IPS DF 4.7 (cell line): ENCODE results near the gene TP73.
"Not testable (repeated sequence)": the region's sequence is repeated elsewhere in the genome, so short reads cannot be mapped to it uniquely, and the experiment has no call there.

Source experiments
- DNase-seq: peaks from one replicate; pipeline ENCODE4 v3.0.0-alpha.2; 2013; ENCODE audit warnings: low spot score; ENCODE audit errors: extremely low read depth

The TP73 gene

GRCh38 chr1:3741566-3742438, 89.5 kb downstream of the TP73 start:
- DNase-seq: no peak

- no peak for DNase-seq
Observed at GRCh38 chr1:3742439-3743298, 90.4 kb downstream of the TP73 start.

DNA sequence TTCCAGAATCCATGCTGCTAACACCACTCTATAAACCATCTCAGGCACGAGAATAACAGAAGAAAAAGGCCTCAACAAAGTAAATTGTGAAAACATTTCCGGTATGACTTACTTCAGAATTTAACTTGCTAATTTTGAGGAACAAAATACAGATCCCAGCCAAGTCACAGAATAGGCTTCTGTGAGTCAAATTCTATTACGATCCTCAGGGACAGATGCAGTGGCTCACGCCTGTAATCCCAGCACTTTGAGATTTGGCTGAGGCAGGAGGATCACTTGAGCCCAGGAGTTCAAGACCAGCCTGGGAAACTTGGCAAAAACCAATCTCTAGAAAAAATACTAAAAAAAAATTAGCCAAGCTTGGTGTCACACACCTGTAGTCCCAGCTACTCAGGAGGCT, 91.1 kb downstream of the TP73 start:
- no peak for DNase-seq

- DNase-seq: no peak
Observed at GRCh38 chr1:3743826-3744225, 91.5 kb downstream of the TP73 start.

- no peak for DNase-seq
Observed at GRCh38 chr1:3744646-3745045, 92.3 kb downstream of the TP73 start.

DNA sequence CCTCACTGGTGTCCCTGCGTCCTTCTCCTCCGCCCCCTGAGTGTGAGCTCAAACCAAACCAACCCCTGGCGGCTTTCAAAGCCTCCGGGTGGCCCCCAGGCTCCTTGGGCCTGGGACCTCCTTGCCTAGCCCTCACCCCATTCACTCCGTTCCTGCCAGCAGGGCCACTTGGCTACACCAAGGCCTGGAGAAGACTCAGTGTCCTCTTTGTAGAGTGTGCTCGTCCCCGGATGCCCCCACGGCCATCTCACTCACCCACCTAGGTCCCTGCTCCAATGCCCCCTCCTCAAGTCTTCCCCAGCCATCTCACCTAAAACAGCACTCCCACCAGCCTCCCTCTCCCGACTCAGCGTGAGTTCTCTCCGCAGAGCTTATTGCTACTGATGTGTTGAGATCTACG, 92.8 kb downstream of the TP73 start:
- DNase-seq: no peak

- DNase-seq: no peak
Observed at GRCh38 chr1:3745590-3746381, 93.5 kb downstream of the TP73 start.

DNA sequence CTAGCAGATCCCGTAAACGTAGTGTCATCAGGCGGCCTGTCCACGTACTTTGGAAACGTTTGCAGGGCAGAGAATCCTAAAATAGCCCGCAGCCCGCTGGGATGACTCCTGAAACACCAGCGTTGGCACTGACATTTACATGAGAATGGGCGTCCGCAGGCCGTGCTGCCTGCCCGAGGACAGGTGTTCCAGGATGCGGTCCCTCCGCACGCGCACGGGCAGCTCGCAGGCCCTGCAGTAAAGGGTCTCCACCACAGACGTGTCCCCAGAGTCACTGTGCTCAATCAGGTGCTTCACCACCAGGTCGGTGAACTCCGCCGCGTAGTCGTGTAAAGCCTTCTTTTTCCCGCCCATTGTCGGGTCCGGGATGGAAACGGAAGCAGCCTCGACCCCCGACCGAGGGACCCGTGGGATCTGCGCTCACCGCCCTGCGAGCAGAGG, 94.1 kb downstream of the TP73 start:
- DNase-seq: no peak

GRCh38 chr1:3746830-3747521, 94.7 kb downstream of the TP73 start:
- DNase-seq: no peak

GRCh38 chr1:3747522-3747848, 95.2 kb downstream of the TP73 start:
- DNase-seq: no peak

- no peak for DNase-seq
Observed at GRCh38 chr1:3747903-3748302, 95.6 kb downstream of the TP73 start.

DNA sequence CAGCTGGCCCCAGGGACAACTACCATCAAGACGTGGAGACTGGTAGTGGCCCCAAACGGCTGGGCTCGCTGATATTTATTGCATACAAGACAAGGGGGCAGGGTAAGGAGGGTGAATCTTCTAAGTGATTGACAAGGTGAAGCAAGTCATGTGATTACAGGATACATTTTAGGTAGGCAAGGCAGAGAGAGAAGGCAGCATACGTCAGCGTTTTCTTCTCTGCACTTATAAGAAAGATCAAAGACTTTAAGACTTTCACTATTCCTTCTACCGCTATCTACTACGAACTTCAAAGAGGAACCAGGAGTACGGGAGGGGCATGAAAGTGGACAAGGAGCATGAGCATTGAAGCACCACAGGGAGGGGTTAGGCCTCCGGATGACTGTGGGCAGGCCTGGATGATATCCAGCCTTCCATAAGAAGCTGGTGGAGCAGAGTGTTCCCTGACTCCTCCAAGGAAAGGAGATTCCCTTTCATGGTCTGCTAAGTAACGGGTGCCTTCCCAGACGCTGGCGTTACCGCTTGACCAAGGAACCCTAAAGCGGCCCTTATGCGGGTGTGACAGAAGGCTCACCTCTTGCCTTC, 96.1 kb downstream of the TP73 start:
- not testable (repeated sequence) for DNase-seq

DNA sequence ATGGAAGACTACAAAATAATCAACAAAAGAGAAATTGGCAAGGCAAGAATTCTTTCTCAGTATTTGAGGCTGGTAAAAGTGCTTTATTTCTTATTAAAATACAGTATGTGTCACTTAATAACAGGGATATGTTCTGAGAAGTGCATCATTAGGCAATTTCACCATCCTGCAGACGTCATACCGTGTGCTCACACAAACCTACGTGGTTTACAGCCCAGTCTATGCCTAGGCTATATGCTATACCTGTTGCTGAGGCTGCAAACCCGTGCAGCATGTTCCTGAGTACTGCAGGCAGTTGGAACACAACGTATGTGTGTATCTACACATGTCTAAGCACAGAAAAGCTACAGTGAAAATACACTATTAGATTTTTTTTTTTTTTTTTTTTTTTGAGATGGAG, 97.2 kb downstream of the TP73 start:
- DNase-seq: no peak

DNA sequence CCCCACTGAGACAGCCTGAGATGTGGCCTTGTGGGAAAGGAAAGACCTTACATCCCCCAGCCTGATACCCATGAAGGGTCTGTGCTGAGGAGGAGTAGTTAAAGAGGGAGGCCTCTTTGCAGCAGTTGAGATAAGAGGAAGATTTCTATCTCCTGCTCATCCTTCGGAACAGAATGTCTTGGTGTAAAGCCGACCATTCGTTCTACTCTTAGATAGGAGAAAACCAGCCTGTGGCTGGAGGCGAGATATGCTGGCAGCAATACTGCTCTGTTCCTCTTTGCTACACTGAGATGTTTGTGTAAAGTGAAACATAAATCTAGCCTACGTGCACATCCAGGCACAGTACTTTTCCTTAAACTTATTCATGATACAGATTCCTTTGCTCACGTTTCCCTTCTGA, 98.4 kb downstream of the TP73 start:
- no peak for DNase-seq

DNA sequence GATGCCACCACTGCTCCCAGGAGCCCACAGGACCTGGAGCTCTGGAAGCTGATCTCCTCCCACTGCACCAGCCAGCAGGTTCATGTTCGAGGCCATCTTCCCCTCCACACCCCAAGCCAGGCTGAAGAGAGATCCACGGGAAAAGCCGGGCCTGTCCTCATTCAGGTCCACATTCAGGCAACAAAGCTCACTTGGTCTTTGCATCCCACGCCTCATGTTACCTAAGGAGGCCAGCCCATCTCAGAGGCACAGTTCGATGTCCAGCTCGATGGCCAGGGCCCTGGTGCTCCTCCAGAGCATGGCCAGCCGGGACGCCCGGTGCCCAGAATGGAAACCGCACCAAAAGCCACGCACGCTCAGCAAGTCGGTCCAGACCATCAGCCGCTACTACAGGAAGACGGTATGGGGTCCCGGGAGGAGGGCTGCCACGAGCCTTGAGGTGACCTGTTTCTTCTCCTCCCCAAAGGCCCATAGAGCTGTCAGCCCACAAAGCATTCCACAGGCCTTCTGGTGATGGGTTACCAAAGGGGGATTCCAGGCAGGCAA, 100.2 kb downstream of the TP73 start, which contains the start of gene CCDC27:
CCDC27 (plus strand) TSS at position 51 of the 546 bp plus-strand sequence; CDS start at position 83, 32 bp downstream.
- no peak for DNase-seq

DNA sequence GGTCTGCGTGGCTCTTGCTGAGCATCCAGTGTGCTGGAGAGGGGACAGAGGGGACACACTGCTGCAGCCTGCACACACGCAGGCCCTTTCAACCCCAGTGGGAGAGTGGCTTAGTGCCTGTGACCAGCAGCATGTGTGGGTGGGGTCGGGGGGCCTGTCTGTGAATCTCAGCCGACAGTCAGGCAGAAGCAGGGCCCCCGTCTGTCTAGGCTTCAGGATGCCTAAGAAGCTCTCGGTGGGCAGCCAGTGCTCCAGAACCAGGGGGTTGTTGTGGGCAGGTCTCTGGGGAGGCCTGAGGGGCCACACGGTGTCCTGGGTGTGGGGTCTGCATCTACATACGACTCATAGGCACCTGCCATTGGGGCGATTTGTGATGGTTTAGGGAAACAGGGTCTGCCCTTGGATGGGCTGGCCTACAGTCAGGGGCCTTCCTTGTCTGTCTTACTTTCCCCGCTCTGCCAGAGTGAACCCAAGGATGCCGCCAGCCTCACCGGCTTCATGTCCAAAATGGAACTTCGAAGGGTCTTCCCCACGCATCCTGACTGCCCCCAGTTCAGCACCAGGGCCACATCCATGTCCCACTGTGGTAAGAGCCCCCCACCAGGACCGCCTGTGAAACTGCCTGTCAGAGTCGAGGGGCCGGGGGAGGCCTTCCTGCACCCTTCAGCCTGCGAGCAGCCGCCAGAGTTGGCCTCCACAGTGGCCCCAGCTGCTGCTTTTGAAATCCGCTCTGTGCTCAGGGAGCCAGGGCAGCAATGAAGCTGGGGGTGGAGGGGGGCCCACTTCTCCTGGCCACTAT, 101.5 kb downstream of the TP73 start:
- no peak for DNase-seq

DNA sequence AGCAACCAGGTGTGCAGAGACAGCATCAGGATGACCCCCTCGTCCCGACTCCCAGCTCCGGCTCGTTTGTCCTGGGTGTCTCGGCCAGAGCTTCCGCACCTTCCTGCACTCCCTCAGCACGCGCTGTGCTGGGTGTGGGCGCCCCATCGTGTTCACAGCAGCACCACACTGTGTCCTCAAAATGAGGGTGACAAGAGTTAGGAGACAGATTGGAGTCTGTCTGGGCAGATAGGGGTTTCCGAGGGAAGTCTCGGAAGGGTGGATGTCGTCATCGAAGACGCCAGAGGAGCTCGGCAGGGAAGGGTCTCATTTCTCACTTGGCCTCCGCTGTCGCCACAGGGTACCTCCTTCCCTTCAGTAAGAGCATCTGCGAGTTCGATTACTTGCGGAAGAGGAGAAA, 104.1 kb downstream of the TP73 start:
- no peak for DNase-seq

DNA sequence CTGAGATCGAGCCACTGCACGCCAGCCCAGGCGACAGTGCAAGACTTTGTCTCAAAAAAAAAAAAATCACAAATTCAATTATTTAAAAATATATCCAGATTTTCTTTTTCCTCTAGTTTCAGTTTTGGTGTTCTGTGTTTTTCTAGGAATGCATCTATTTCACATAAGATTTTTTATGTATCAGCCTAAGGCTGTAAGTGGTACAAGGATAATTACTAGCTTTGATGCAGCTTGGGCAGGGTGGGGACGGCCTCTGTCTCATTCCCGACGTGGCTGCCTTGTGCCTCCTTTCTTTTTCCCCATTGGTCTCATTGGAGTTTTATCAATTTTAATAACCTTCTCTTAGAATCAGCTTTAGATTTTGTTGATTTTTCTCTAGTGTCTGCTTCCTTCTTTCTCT, 106.8 kb downstream of the TP73 start:
- DNase-seq: no peak

DNA sequence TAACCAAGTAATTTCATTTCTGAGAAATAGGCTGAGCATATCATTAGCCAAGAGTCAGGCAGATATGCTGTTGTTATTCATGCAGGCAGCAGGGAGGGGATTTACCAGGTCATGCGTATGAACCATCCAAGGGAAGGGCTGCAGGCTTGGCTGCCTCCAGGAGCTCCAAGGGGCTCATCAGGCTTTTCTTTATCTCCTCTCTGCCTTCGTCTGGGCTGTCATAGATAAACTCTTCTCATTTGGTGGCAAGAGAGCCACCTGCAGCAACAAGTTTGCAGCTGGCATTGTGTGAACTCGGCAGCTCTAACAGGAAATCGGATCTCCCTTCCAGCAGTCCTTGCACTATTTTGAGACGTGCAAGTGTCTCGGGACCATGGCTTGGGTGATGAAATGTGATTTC, 107.5 kb downstream of the TP73 start:
- DNase-seq: no peak
